Stimulated activated memory B cell treated with anti-CD40 and anti-IgM and Interleukin-4, amounts not matched to agents 10 μg/mL and 1 μg/mL and 100 μg/mL, for 72 hours (primary cell): ENCODE results near the gene ABHD2.

ENCODE experiments used
- ATAC-seq: fragments of 150-1000 bp; cut with Tn5 transposase; 2 replicates; pipeline ENCODE4 v1.10.0; 2021
- H3K27ac Mint-ChIP-seq: one replicate; pipeline ENCODE4 v1.8.0; 2022; ENCODE audit warnings: mild to moderate bottlenecking, mixed read lengths
- H3K27me3 Mint-ChIP-seq: one replicate; pipeline ENCODE4 v1.8.0; 2022; ENCODE audit warnings: mixed read lengths
- H3K36me3 Mint-ChIP-seq: one replicate; pipeline ENCODE4 v1.8.0; 2022; ENCODE audit warnings: mixed read lengths
- H3K4me1 Mint-ChIP-seq: one replicate; pipeline ENCODE4 v1.8.0; 2022; ENCODE audit warnings: mixed read lengths
- H3K4me3 Mint-ChIP-seq: one replicate; pipeline ENCODE4 v1.8.0; 2022; ENCODE audit warnings: mild to moderate bottlenecking, moderate library complexity, mixed read lengths
- H3K9me3 Mint-ChIP-seq: one replicate; pipeline ENCODE4 v1.8.0; 2022; ENCODE audit warnings: mixed read lengths

The ABHD2 gene

GRCh38 chr15:89103481-89104171, 15.4 kb downstream of the ABHD2 start:
- no peaks in the 10 kb centered on the region for H3K4me1 Mint-ChIP-seq
- H3K9me3 Mint-ChIP-seq = no peaks in the 10 kb centered on the region
- no peak for ATAC-seq
- no peak overlapping the region for H3K27ac Mint-ChIP-seq
- H3K4me3 Mint-ChIP-seq = no peak overlapping the region
- H3K27me3 Mint-ChIP-seq = no peaks in the 10 kb centered on the region
- peaks cover 11% of the 10 kb centered on the region for H3K36me3 Mint-ChIP-seq

- Mint-ChIP-seq H3K36me3 (peaks cover 11% of the 10 kb centered on the region), H3K4me3 (no peak overlapping the region), H3K4me1 (no peaks in the 10 kb centered on the region), H3K27ac (no peak overlapping the region), H3K27me3 (no peaks in the 10 kb centered on the region), H3K9me3 (no peaks in the 10 kb centered on the region)
- no peak for ATAC-seq
Observed at GRCh38 chr15:89104172-89104564, 15.9 kb downstream of the ABHD2 start.

DNA sequence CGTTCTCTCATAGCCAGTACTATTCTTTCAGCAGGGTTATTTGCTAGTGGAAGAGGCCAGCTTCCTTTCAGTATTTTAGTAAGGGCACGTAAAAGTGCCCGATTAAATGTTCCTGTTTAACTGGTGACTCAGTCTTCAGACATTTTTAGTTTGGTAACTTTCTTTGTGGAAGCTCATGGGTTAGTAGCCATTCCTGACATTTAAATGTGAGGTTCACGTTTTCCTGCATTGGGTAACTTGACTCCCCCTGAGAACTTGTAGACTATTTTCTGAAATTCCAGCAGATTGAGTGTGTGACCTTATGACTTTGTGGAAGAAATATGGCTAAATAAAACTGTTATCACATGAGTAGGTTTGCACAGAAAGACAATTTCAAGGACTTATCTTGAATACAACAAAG, 16.9 kb downstream of the ABHD2 start:
- Mint-ChIP-seq H3K27me3 (no peaks in the 10 kb centered on the region), H3K27ac (no peak overlapping the region), H3K4me3 (no peak overlapping the region), H3K4me1 (no peaks in the 10 kb centered on the region), H3K36me3 (peaks cover 11% of the 10 kb centered on the region), H3K9me3 (no peaks in the 10 kb centered on the region)
- no peak for ATAC-seq

- Mint-ChIP-seq H3K9me3 (no peaks in the 10 kb centered on the region), H3K4me1 (no peaks in the 10 kb centered on the region), H3K27ac (no peak overlapping the region), H3K4me3 (no peak overlapping the region), H3K36me3 (peaks cover 11% of the 10 kb centered on the region), H3K27me3 (no peaks in the 10 kb centered on the region)
- ATAC-seq = no peak
Observed at GRCh38 chr15:89106200-89106599, 17.9 kb downstream of the ABHD2 start.

DNA sequence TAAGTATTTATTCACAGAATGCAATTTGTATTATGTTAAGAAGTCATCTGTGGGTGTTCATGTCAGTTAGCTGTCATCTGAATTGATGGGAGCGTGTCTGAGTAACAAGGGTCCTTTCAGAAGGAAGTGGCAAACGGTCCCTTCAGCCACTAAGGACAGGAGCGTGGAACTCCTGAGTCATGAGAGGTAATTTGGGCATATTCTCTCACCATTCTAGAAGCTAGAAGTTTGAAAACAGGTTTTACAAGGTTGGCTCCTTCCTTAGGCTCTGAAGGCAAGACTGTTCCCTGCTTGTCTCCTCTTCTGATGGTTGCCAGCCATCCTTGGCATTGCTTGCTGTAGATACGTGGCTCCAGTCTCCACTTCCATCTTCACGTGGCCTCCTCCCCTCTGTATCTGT, 19.7 kb downstream of the ABHD2 start:
- no peak for ATAC-seq
- H3K36me3 Mint-ChIP-seq = peaks cover 6% of the 10 kb centered on the region
- H3K4me3 Mint-ChIP-seq = no peak overlapping the region
- H3K4me1 Mint-ChIP-seq = no peaks in the 10 kb centered on the region
- no peaks in the 10 kb centered on the region for H3K9me3 Mint-ChIP-seq
- no peak overlapping the region for H3K27ac Mint-ChIP-seq
- H3K27me3 Mint-ChIP-seq = no peaks in the 10 kb centered on the region

GRCh38 chr15:89108835-89109234, 20.6 kb downstream of the ABHD2 start:
- no peaks in the 10 kb centered on the region for H3K27me3 Mint-ChIP-seq
- no peak for ATAC-seq
- no peaks in the 10 kb centered on the region for H3K4me1 Mint-ChIP-seq
- H3K4me3 Mint-ChIP-seq = no peak overlapping the region
- H3K27ac Mint-ChIP-seq = no peak overlapping the region
- peaks cover 6% of the 10 kb centered on the region for H3K36me3 Mint-ChIP-seq
- H3K9me3 Mint-ChIP-seq = no peaks in the 10 kb centered on the region

GRCh38 chr15:89109238-89109637, 21.0 kb downstream of the ABHD2 start:
- Mint-ChIP-seq H3K4me1 (no peaks in the 10 kb centered on the region), H3K27me3 (no peaks in the 10 kb centered on the region), H3K9me3 (no peaks in the 10 kb centered on the region), H3K27ac (no peak overlapping the region), H3K36me3 (peaks cover 6% of the 10 kb centered on the region), H3K4me3 (no peak overlapping the region)
- no peak for ATAC-seq

- H3K4me3 Mint-ChIP-seq = no peak overlapping the region
- peaks cover 8% of the 10 kb centered on the region for H3K36me3 Mint-ChIP-seq
- no peaks in the 10 kb centered on the region for H3K9me3 Mint-ChIP-seq
- ATAC-seq = no peak
- H3K27me3 Mint-ChIP-seq = no peaks in the 10 kb centered on the region
- H3K4me1 Mint-ChIP-seq = no peaks in the 10 kb centered on the region
- no peak overlapping the region for H3K27ac Mint-ChIP-seq
Observed at GRCh38 chr15:89110060-89110459, 21.8 kb downstream of the ABHD2 start.

- H3K9me3 Mint-ChIP-seq = no peaks in the 10 kb centered on the region
- H3K27me3 Mint-ChIP-seq = no peaks in the 10 kb centered on the region
- ATAC-seq = no peak
- H3K36me3 Mint-ChIP-seq = peaks cover 20% of the 10 kb centered on the region
- H3K4me3 Mint-ChIP-seq = no peak overlapping the region
- no peak overlapping the region for H3K27ac Mint-ChIP-seq
- no peaks in the 10 kb centered on the region for H3K4me1 Mint-ChIP-seq
Observed at GRCh38 chr15:89111352-89111751, 23.1 kb downstream of the ABHD2 start.

DNA sequence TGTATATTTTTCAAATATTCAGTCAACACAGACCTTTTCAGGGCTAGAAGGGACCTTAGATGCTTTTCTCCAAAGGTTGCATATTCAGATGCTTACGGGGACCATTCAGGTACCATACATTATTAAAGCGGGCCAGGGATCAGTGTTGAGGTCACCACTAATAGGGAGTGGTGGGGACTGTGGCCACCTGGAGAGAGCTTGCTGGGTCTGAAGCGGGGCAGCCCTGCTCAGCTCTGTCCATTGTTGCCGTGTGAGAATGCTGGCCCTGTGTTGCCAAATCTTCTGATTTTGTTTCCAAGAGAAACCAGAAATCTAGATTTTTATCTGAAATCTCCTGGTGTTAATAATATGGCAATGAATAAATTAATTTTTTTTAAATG, 23.7 kb downstream of the ABHD2 start:
- Mint-ChIP-seq H3K27me3 (no peaks in the 10 kb centered on the region), H3K4me3 (no peak overlapping the region), H3K9me3 (no peaks in the 10 kb centered on the region), H3K27ac (no peak overlapping the region), H3K4me1 (no peaks in the 10 kb centered on the region), H3K36me3 (peaks cover 23% of the 10 kb centered on the region)
- no peak for ATAC-seq

GRCh38 chr15:89112341-89112971, 24.2 kb downstream of the ABHD2 start:
- peaks cover 22% of the 10 kb centered on the region for H3K36me3 Mint-ChIP-seq
- ATAC-seq = peak; percentile 68
- no peak overlapping the region for H3K27ac Mint-ChIP-seq
- H3K4me1 Mint-ChIP-seq = no peaks in the 10 kb centered on the region
- no peaks in the 10 kb centered on the region for H3K9me3 Mint-ChIP-seq
- no peaks in the 10 kb centered on the region for H3K27me3 Mint-ChIP-seq
- H3K4me3 Mint-ChIP-seq = no peak overlapping the region

DNA sequence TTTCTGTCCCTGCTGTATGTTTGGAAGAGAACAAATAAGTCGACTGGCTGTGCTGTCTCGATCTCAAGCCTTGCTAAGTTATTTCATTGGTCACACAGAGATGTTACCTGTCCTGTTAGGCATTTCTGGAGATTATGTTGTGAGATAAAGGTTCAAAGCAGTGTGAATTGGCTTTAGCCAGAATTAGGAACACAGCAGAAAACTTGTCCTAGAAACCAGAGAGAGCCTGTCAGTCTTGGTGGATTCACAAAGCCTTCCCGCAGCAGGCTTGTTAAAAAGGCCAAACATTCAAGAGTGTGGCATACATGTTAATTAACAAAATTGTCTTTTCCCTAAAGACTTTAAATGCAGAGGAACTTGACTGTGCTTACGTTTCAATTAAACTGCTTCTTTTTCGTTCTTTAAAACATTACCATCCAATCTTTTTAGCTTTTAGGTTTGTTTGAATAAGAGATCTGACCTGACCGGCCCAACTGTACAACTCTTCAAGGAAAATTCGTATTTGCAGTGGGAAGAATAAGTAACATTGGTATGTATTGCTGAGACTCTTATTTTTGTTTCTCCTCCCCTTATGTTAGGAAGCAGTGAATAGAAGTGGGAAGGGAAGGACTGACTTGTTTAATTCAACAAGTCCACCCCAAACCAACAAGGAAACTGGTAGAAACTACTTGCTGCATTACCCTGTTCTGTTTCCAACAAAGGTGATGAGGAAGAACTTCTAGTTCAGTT, 25.2 kb downstream of the ABHD2 start:
- Mint-ChIP-seq H3K4me3 (no peak overlapping the region), H3K9me3 (no peaks in the 10 kb centered on the region), H3K36me3 (peaks cover 27% of the 10 kb centered on the region), H3K4me1 (no peaks in the 10 kb centered on the region), H3K27ac (no peak overlapping the region), H3K27me3 (no peaks in the 10 kb centered on the region)
- ATAC-seq = no peak

GRCh38 chr15:89114990-89115389, 26.7 kb downstream of the ABHD2 start:
- H3K9me3 Mint-ChIP-seq = no peaks in the 10 kb centered on the region
- no peaks in the 10 kb centered on the region for H3K27me3 Mint-ChIP-seq
- H3K4me1 Mint-ChIP-seq = no peaks in the 10 kb centered on the region
- ATAC-seq = no peak
- H3K4me3 Mint-ChIP-seq = no peak overlapping the region
- H3K36me3 Mint-ChIP-seq = peaks cover 41% of the 10 kb centered on the region
- H3K27ac Mint-ChIP-seq = no peak overlapping the region

GRCh38 chr15:89115547-89115946, 27.3 kb downstream of the ABHD2 start:
- no peaks in the 10 kb centered on the region for H3K4me1 Mint-ChIP-seq
- no peak for ATAC-seq
- no peaks in the 10 kb centered on the region for H3K9me3 Mint-ChIP-seq
- no peak overlapping the region for H3K27ac Mint-ChIP-seq
- H3K36me3 Mint-ChIP-seq = peaks cover 41% of the 10 kb centered on the region
- H3K27me3 Mint-ChIP-seq = no peaks in the 10 kb centered on the region
- no peak overlapping the region for H3K4me3 Mint-ChIP-seq

GRCh38 chr15:89116404-89116803, 28.1 kb downstream of the ABHD2 start:
- Mint-ChIP-seq H3K27me3 (no peaks in the 10 kb centered on the region), H3K27ac (no peak overlapping the region), H3K4me1 (no peaks in the 10 kb centered on the region), H3K36me3 (peaks cover 48% of the 10 kb centered on the region), H3K9me3 (no peaks in the 10 kb centered on the region), H3K4me3 (no peak overlapping the region)
- ATAC-seq = no peak

DNA sequence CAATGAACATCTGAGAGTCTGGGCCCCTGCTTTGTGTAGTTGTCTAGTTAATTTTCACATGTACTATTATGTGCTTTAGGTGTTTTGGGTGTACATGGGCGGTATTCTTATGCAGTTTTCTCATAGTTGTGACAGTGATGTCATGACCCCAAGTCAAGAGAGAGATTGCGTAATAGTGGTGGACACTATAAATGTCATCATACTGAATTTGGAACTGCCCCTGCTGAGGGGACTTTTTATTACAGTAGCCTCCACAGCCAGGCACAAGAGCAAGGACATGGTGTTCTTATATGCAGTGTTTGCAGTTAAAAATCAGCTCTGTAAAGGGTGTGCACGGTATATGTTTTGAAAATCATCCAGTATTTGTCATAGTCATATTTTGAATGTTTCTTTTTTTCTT, 29.5 kb downstream of the ABHD2 start:
- Mint-ChIP-seq H3K4me3 (no peak overlapping the region), H3K27me3 (no peaks in the 10 kb centered on the region), H3K9me3 (no peaks in the 10 kb centered on the region), H3K36me3 (peaks cover 62% of the 10 kb centered on the region), H3K27ac (no peak overlapping the region), H3K4me1 (no peaks in the 10 kb centered on the region)
- no peak for ATAC-seq
